NCI-H146 (cell line): Measurements from ENCODE around the gene DACH1.

Source experiments
- DNase-seq: peaks from one replicate; lab custom pipeline; 2025; lab: John Stamatoyannopoulos, UW

The DACH1 gene

DNA sequence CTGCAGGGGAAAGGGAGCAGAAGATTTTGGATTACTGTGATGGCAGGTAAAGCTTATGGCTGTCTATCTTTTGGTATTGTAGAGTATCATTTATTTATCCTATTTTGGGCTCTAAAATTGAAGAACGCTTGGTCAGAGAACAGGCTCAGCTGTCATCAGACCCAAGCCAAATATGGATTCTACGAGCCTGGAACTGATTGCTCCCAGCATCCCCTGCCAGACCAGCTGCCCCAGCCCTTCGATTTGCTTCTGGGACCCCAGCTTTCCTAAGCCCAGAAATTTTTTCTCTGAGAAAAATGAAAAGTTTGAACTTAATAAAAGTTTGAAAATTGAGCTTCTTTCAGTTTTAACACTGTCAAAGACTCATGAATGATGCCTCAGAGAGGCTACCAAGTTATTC, 472.8 kb downstream of the DACH1 start:
- no peak for DNase-seq
